K562 (cell line): Measurements from ENCODE around the gene CCDC9B. TPM values are rescaled to one million over a fixed set of nuclear protein-coding genes. Genes with fewer than 3 reads are reported as not detected.

Source experiments
- CC2D1A ChIP-seq: fragments of 450-650 bp; IDR thresholded peaks from 2 replicates; pipeline ENCODE4 v1.6.1; 2017; ENCODE audit warnings: mild to moderate bottlenecking
- CTBP1 ChIP-seq: fragments of 450-650 bp; IDR thresholded peaks from 2 replicates; pipeline ENCODE4 v1.6.1; 2016; ENCODE audit warnings: borderline replicate concordance
- CTCF ChIP-seq, 3 experiments: IDR thresholded peaks in 2 of 3; conservative IDR thresholded peaks in 1 of 3; 2 replicates each; pipeline ENCODE4 v1.5.1; 2011 to 2012; ENCODE audit warnings: low read length in 3 of 3, mild to moderate bottlenecking in 3 of 3, control low read depth in 2 of 3, improper control_type of control experiment in 1 of 3, inconsistent platforms in 1 of 3, low read depth in 1 of 3, mixed read lengths in 1 of 3, moderate library complexity in 1 of 3; ENCODE audit not compliant: insufficient read depth in 2 of 3
- KDM5B ChIP-seq: fragments of 200-600 bp; sonication (generic); IDR thresholded peaks from 2 replicates; pipeline ENCODE4 v1.6.1; 2012; ENCODE audit warnings: low read depth, mild to moderate bottlenecking, moderate library complexity, low read length, control low read depth, inconsistent platforms; ENCODE audit not compliant: insufficient replicate concordance
- KLF13 ChIP-seq: fragments of 450-650 bp; IDR thresholded peaks from 2 replicates; pipeline ENCODE4 v1.6.1; 2016; ENCODE audit warnings: missing genetic modification characterization, low read depth, mild to moderate bottlenecking, missing compliant biosample characterization, moderate library complexity, borderline replicate concordance
- MEIS2 ChIP-seq: fragments of 450-650 bp; IDR thresholded peaks from 2 replicates; pipeline ENCODE4 v1.6.1; 2014; ENCODE audit warnings: mild to moderate bottlenecking; ENCODE audit not compliant: partially characterized antibody
- RBFOX2 ChIP-seq: fragments of 200-400 bp; formaldehyde crosslinking; IDR thresholded peaks from 2 replicates; pipeline ENCODE4 v1.6.1; 2017; ENCODE audit warnings: low read depth, mild to moderate bottlenecking, low read length, moderate library complexity
- SMAD4 ChIP-seq: fragments of 250-450 bp; sonication (Bioruptor Pico); conservative IDR thresholded peaks from 2 replicates; pipeline ENCODE4 v1.8.0; 2021; ENCODE audit warnings: inconsistent platforms, mild to moderate bottlenecking, moderate library complexity
- SPI1 ChIP-seq: IDR thresholded peaks from 2 replicates; pipeline ENCODE4 v1.6.1; 2011; ENCODE audit warnings: low read depth, low read length, control low read depth, borderline replicate concordance
- ZBTB11 ChIP-seq, 3 experiments: fragments of 200-800 bp in 1 of 3; fragments of 250-450 bp in 1 of 3; fragments of 450-650 bp in 1 of 3; sonication (Bioruptor Pico) in 1 of 3; sonication (Bioruptor generic) in 1 of 3; formaldehyde crosslinking in 1 of 3; IDR thresholded peaks; 2 replicates each; pipeline versions ENCODE4 v1.6.1 to v1.8.0; 2016 to 2022; ENCODE audit warnings: mild to moderate bottlenecking in 2 of 3, missing genetic modification characterization in 2 of 3, missing compliant biosample characterization in 1 of 3, moderate library complexity in 1 of 3
- ZBTB7A ChIP-seq: IDR thresholded peaks from 2 replicates; pipeline ENCODE4 v1.6.1; 2011; ENCODE audit warnings: low read depth, mild to moderate bottlenecking, low read length, moderate library complexity, borderline replicate concordance; ENCODE audit not compliant: control insufficient read depth
- ZFX ChIP-seq: sonication (generic); formaldehyde crosslinking; IDR thresholded peaks from 2 replicates; pipeline ENCODE4 v1.8.0; 2022; ENCODE audit warnings: mild to moderate bottlenecking, missing genetic modification reagents, moderate library complexity
- ZNF592 ChIP-seq: fragments of 450-650 bp; IDR thresholded peaks from 2 replicates; pipeline ENCODE4 v1.6.1; 2017; ENCODE audit warnings: antibody characterized with exemption, mild to moderate bottlenecking
- polyA plus RNA-seq, 8 experiments: library from polyadenylated mRNA; depleted of rRNA in 4 of 8; stranded (reverse) in 5 of 8; unstranded in 3 of 8; fragments of >200 nt; fragmentation: Nextera tagmentation in 2 of 8; fragmentation: Illumina TruSeq in 1 of 8; extraction: Ambion mirVana in 2 of 8; extraction: Trizol in 1 of 8; gene quantifications; 2 replicates each; pipeline versions ENCODE4 v1.2.1 to v1.2.3, GENCODE V29; 2011 to 2014; ENCODE audit warnings: inconsistent platforms in 1 of 8, missing spikeins in 1 of 8
- total RNA-seq, 7 experiments: library from RNA; depleted of rRNA in 6 of 7; stranded (reverse); fragments of >200 nt in 6 of 7; fragmentation: Illumina TruSeq in 2 of 7; extraction: Trizol in 2 of 7; gene quantifications; 2 replicates each; pipeline versions ENCODE4 v1.2.1 to v1.2.3, GENCODE V29; 2011 to 2021; ENCODE audit warnings: low replicate concordance in 1 of 7

The CCDC9B gene
- total and polyA plus RNA-seq, 9 of the 15 experiments (the other 6 are each of a cell fraction or from before 2014, with no cell fraction given) = 0.01 to 0.47 (median 0.15) TPM; not detected in 1

GRCh38 chr15:40307421-40308211 lies 33.1 kb downstream of the CCDC9B start, which contains the start of gene PLCB2 (continued):
- peak; percentile 44; the same call in 1 of the 2 replicates for TF ChIP-seq RBFOX2
- peak; percentile 39 to 52 (median 40); a peak in 5 of 6 replicates for TF ChIP-seq CTCF (IDR thresholded peaks at IDR 0.05 in 2 of 3, conservative IDR thresholded peaks at IDR 0.05 in 1 of 3; ENCODE audit: insufficient read depth in 2 of 3, low read depth in 1 of 3, low read length in 3 of 3)
- TF ChIP-seq KLF13 (tag) = no peak
- TF ChIP-seq SMAD4 = peak; percentile 33; the same call in 1 of the 2 replicates
- TF ChIP-seq KDM5B = peak; percentile 43
- TF ChIP-seq ZBTB11 (CRISPR knock-in tag; IDR thresholded peaks at IDR 0.05) = peak in 1 of 3 experiments; percentile 55; a peak in 2 of 6 replicates
- TF ChIP-seq MEIS2 = peak; percentile 13
- TF ChIP-seq ZNF592 = 0 out of 2 replicates have a peak, but pooled peaks have one; percentile 27
- TF ChIP-seq CC2D1A = no peak
- TF ChIP-seq SPI1 = peak; percentile 44; the same call in 1 of the 2 replicates
- TF ChIP-seq ZBTB7A = peak; percentile 37; the same call in 1 of the 2 replicates
- TF ChIP-seq CTBP1 = peak; percentile 20; the same call in 1 of the 2 replicates
- TF ChIP-seq ZFX (CRISPR knock-in tag) = peak; percentile 48; the same call in 1 of the 2 replicates
